Body of pancreas (tissue), 4 donors: ENCODE measurements around the gene MOK. TPM values are rescaled to one million over a fixed set of nuclear protein-coding genes. Genes with fewer than 3 reads are reported as not detected.

Experiments used
- ATAC-seq: fragments of 150-250 bp; one replicate; pipeline ENCODE4 v1.9.1; 2016
- DNase-seq, 4 donors: peaks; one replicate each; pipeline ENCODE4 v3.0.0-alpha.2; 2019
- H3K27ac ChIP-seq, 4 donors: fragments of 200-600 bp; sonication (generic); 1 replicate in 3 of 4; 2 replicates in 1 of 4; pipeline versions ENCODE4 v1.5.1 to v1.6.1; 2016 to 2019; ENCODE audit warnings: mild to moderate bottlenecking in 1 of 4, mixed read lengths in 1 of 4, moderate library complexity in 1 of 4
- H3K27me3 ChIP-seq, 2 donors: fragments of 200-600 bp; sonication (generic); one replicate each; pipeline ENCODE4 v1.6.0; 2016; ENCODE audit warnings: mild to moderate bottlenecking in 1 of 2
- H3K36me3 ChIP-seq, 2 donors: fragments of 200-600 bp; sonication (generic); replicated peaks in 1 of 2; 2 replicates each; pipeline ENCODE4 v1.5.1; 2016; ENCODE audit warnings: low read depth in 2 of 2; ENCODE audit not compliant: insufficient read depth in 1 of 2
- H3K4me1 ChIP-seq: fragments of 200-600 bp; sonication (generic); one replicate; pipeline ENCODE4 v1.6.0; 2016
- H3K4me3 ChIP-seq, 2 donors: fragments of 200-600 bp; sonication (generic); 1 replicate in 1 of 2; 2 replicates in 1 of 2; pipeline ENCODE4 v1.5.1; 2016 to 2019
- H3K9me3 ChIP-seq, 3 donors: fragments of 200-600 bp; sonication (generic); 1 replicate in 2 of 3; 2 replicates in 1 of 3; pipeline ENCODE4 v1.5.1; 2016
- CTCF ChIP-seq, 7 experiments: fragments of 450-650 bp in 4 of 7; fragments of 200-600 bp in 3 of 7; sonication (generic) in 3 of 7; IDR thresholded peaks; one replicate each; pipeline ENCODE4 v1.5.1; 2016 to 2019; ENCODE audit warnings: antibody characterized with exemption in 7 of 7
- POLR2A ChIP-seq, 3 donors: fragments of 450-650 bp; IDR thresholded peaks; one replicate each; pipeline ENCODE4 v1.6.1; 2016; ENCODE audit warnings: antibody characterized with exemption in 3 of 3, mild to moderate bottlenecking in 2 of 3
- WGBS, 2 donors: methylation state at CpG; one replicate each; pipeline ENCODE4 v1.1.5; 2017; 5-methylcytosine and 5-hydroxymethylcytosine counted together
- intact Hi-C: fragments of 100-400 bp; cut with DNase I; formaldehyde crosslinking; loops from one replicate; pipeline ENCODE4 v1.15.1; 2023
- total RNA-seq, 2 donors: library from RNA; depleted of rRNA; stranded (reverse); fragments of >200 nt; gene quantifications; one replicate each; pipeline ENCODE4 v1.1.0, GENCODE V29; 2016

MOK gene
- total RNA-seq, 2 donors from 2014 or later = 14.3 to 18.5 TPM

GRCh38 chr14:102239231-102239630 is 65.7 kb downstream of the MOK start:
- Histone ChIP-seq H3K4me1 (peaks cover 11% of the 10 kb centered on the region), H3K36me3 (no peaks in the 10 kb centered on the region), H3K27me3 (no peaks in the 10 kb centered on the region), H3K27ac (no peak overlapping the region), H3K4me3 (no peak overlapping the region), H3K9me3 (no peaks in the 10 kb centered on the region)
- DNase-seq (no peak), ATAC-seq (no peak)
- intact Hi-C loops = loop anchor here (5.0 kb wide), 1 partner anchor 73 kb away; no protein-coding TSS in a partner anchor
- no peak for TF ChIP-seq POLR2A (IDR thresholded peaks at IDR 0.05)
- TF ChIP-seq CTCF (IDR thresholded peaks at IDR 0.05) = no peak
- WGBS, 2 donors = 94 to 95% methylated on average over 4 of the region's 4 CpGs

GRCh38 chr14:102238766-102239165 is 66.2 kb downstream of the MOK start:
- DNase-seq = no peak
- 87 to 88% methylated on average over 3 of the region's 3 CpGs for WGBS, 2 donors
- intact Hi-C loops = loop anchor here (5.0 kb wide), 1 partner anchor 74 kb away; no protein-coding TSS in a partner anchor
- Histone ChIP-seq H3K27me3 (no peaks in the 10 kb centered on the region), H3K4me1 (peaks cover 11% of the 10 kb centered on the region), H3K36me3 (no peaks in the 10 kb centered on the region), H3K9me3 (no peaks in the 10 kb centered on the region), H3K27ac (no peak overlapping the region), H3K4me3 (no peak overlapping the region)
- no peak for TF ChIP-seq CTCF (IDR thresholded peaks at IDR 0.05)
- TF ChIP-seq POLR2A (IDR thresholded peaks at IDR 0.05) = no peak
- no peak for ATAC-seq

- no peak overlapping the region for H3K27ac ChIP-seq
- no peak for ATAC-seq
- H3K4me3 ChIP-seq = no peak overlapping the region
- WGBS, 2 donors = 60 to 70% methylated on average over 4 of the region's 4 CpGs
- DNase-seq = no peak
- intact Hi-C loops = loop anchor here (5.0 kb wide), 1 partner anchor 74 kb away; no protein-coding TSS in a partner anchor
- no peaks in the 10 kb centered on the region for H3K27me3 ChIP-seq
- no peaks in the 10 kb centered on the region for H3K36me3 ChIP-seq
- no peaks in the 10 kb centered on the region for H3K9me3 ChIP-seq
- H3K4me1 ChIP-seq = peaks cover 11% of the 10 kb centered on the region
- TF ChIP-seq CTCF (IDR thresholded peaks at IDR 0.05) (no peak), POLR2A (IDR thresholded peaks at IDR 0.05) (no peak)
Observed at GRCh38 chr14:102238131-102238530, 66.8 kb downstream of the MOK start.

GRCh38 chr14:102236026-102236425 is 68.9 kb downstream of the MOK start:
- intact Hi-C loops = loop anchor here (5.0 kb wide), 1 partner anchor 76 kb away; no protein-coding TSS in a partner anchor
- DNase-seq (no peak), ATAC-seq (no peak)
- TF ChIP-seq POLR2A (IDR thresholded peaks at IDR 0.05) = no peak
- no peak for TF ChIP-seq CTCF (IDR thresholded peaks at IDR 0.05)
- H3K27me3 ChIP-seq = no peaks in the 10 kb centered on the region
- H3K27ac ChIP-seq = no peak overlapping the region
- H3K36me3 ChIP-seq = no peaks in the 10 kb centered on the region
- peaks cover 11% of the 10 kb centered on the region for H3K4me1 ChIP-seq
- no peaks in the 10 kb centered on the region for H3K9me3 ChIP-seq
- 85 to 92% methylated on average over 7 to 12 of the region's 12 CpGs for WGBS, 2 donors
- no peak overlapping the region for H3K4me3 ChIP-seq

GRCh38 chr14:102235275-102235897 is 69.6 kb downstream of the MOK start:
- Histone ChIP-seq H3K36me3 (no peaks in the 10 kb centered on the region), H3K9me3 (no peaks in the 10 kb centered on the region), H3K27me3 (no peaks in the 10 kb centered on the region), H3K4me1 (peaks cover 11% of the 10 kb centered on the region), H3K27ac (peak overlapping the region in 1 of 4 donors; percentile 19), H3K4me3 (no peak overlapping the region)
- peak; percentile 62 to 96 (median 85) for TF ChIP-seq CTCF (IDR thresholded peaks at IDR 0.05)
- no peak for TF ChIP-seq POLR2A (IDR thresholded peaks at IDR 0.05)
- ATAC-seq = peak; percentile 100
- intact Hi-C loops = loop anchor here (5.0 kb wide), 1 partner anchor 77 kb away; no protein-coding TSS in a partner anchor
- WGBS, 2 donors = 39 to 41% methylated on average over 19 of the region's 19 CpGs
- peak; percentile 91 to 95 (median 92) for DNase-seq
